NCI-H510A (cell line): ENCODE measurements around the gene HIGD2A.
A peak's percentile ranks its signal among the peaks of the same experiment; 100 is the strongest.

ENCODE experiments used
- DNase-seq: peaks from one replicate; lab custom pipeline; 2025; lab: John Stamatoyannopoulos, UW

HIGD2A gene

GRCh38 chr5:176415952-176416924 is 27.7 kb downstream of the HIGD2A start, which contains the start of gene CLTB:
Gene CLTB, minus strand, starts transcription at chr5:176416539. Its CDS starts 176 bp downstream, at chr5:176416363.
- peak; percentile 59 for DNase-seq

- no peak for DNase-seq
Measured at GRCh38 chr5:176416965-176417364, 28.4 kb downstream of the HIGD2A start.

GRCh38 chr5:176418251-176418650 is 29.7 kb downstream of the HIGD2A start:
- no peak for DNase-seq

GRCh38 chr5:176420086-176420485 is 31.5 kb downstream of the HIGD2A start:
- DNase-seq: no peak

GRCh38 chr5:176420972-176421544 is 32.5 kb downstream of the HIGD2A start:
- no peak for DNase-seq

- DNase-seq: no peak
Measured at GRCh38 chr5:176424181-176424580, 35.6 kb downstream of the HIGD2A start.

- no peak for DNase-seq
Measured at GRCh38 chr5:176425138-176425537, 36.6 kb downstream of the HIGD2A start.

- DNase-seq: no peak
Measured at GRCh38 chr5:176425791-176426190, 37.2 kb downstream of the HIGD2A start.

GRCh38 chr5:176426876-176427275 is 38.3 kb downstream of the HIGD2A start:
- no peak for DNase-seq

- DNase-seq: no peak
Measured at GRCh38 chr5:176427971-176428370, 39.4 kb downstream of the HIGD2A start.

- no peak for DNase-seq
Measured at GRCh38 chr5:176429972-176430371, 41.4 kb downstream of the HIGD2A start.

GRCh38 chr5:176432707-176433106 is 44.2 kb downstream of the HIGD2A start:
- DNase-seq: no peak

GRCh38 chr5:176436656-176437055 is 48.1 kb downstream of the HIGD2A start:
- DNase-seq: no peak

GRCh38 chr5:176438959-176439757 is 50.6 kb downstream of the HIGD2A start:
- DNase-seq: no peak
